SK-N-SH (cell line): ENCODE measurements around the gene SPINK1. TPM values are rescaled to one million over a fixed set of nuclear protein-coding genes. Genes with fewer than 3 reads are reported as not detected.

Source experiments
- CTCF ChIA-PET: fragments of 300-600, 350-600 bp; formaldehyde crosslinking; extraction: SDS; loops from one replicate; lab custom pipeline; 2021; lab: Yijun Ruan, JAX
- POLR2A ChIA-PET: fragments of 350-600 bp; sonication (Branson Sonifier 250); formaldehyde crosslinking; extraction: SDS; loops from one replicate; lab custom pipeline; 2020; ENCODE audit warnings: antibody characterized with exemption, inconsistent platforms; lab: Yijun Ruan, JAX
- DNase-seq: peaks from one replicate; pipeline ENCODE4 v3.0.0; 2012
- H2AFZ ChIP-seq: fragments of 200-600 bp; sonication (generic); 2 replicates; pipeline ENCODE4 v1.8.1; 2016; ENCODE audit warnings: antibody characterized with exemption, mild to moderate bottlenecking, low read depth
- H3F3A ChIP-seq: fragments of 200-600 bp; sonication (generic); replicated peaks from 2 replicates; pipeline ENCODE3; 2016; ENCODE audit warnings: antibody characterized with exemption, mild to moderate bottlenecking; ENCODE audit not compliant: insufficient read depth
- H3K27ac ChIP-seq, 2 experiments: fragments of 200-500 bp in 1 of 2; fragments of 200-600 bp in 1 of 2; sonication (Bioruptor generic) in 1 of 2; sonication (generic), shearing (Covaris generic) in 1 of 2; 2 replicates each; pipeline versions ENCODE4 v1.5.1 to v1.6.1; 2014 to 2016; ENCODE audit warnings: low read depth in 2 of 2, inconsistent platforms in 1 of 2, low read length in 1 of 2, mild to moderate bottlenecking in 1 of 2, mixed read lengths in 1 of 2
- H3K27me3 ChIP-seq: fragments of 200-600 bp; sonication (generic), shearing (Covaris generic); 2 replicates; pipeline ENCODE4 v1.6.1; 2016; ENCODE audit warnings: mixed run types; ENCODE audit not compliant: insufficient read depth
- H3K36me3 ChIP-seq, 2 experiments: fragments of 200-500 bp in 1 of 2; fragments of 200-600 bp in 1 of 2; sonication (Bioruptor generic) in 1 of 2; sonication (generic) in 1 of 2; replicated peaks in 1 of 2; 2 replicates each; pipeline versions ENCODE3 to v1.5.1; 2014 to 2016; ENCODE audit warnings: low read length in 1 of 2, mild to moderate bottlenecking in 1 of 2; ENCODE audit not compliant: insufficient read depth in 2 of 2, control insufficient read depth in 1 of 2
- H3K4me1 ChIP-seq, 2 experiments: fragments of 200-500 bp in 1 of 2; fragments of 200-600 bp in 1 of 2; sonication (Bioruptor generic) in 1 of 2; sonication (generic), shearing (Covaris generic) in 1 of 2; 2 replicates each; pipeline versions ENCODE4 v1.5.1 to v1.6.1; 2014 to 2016; ENCODE audit warnings: low read depth in 1 of 2, low read length in 1 of 2, mixed run types in 1 of 2; ENCODE audit not compliant: insufficient read depth in 2 of 2, control insufficient read depth in 1 of 2
- H3K4me2 ChIP-seq: fragments of 200-600 bp; sonication (generic), shearing (Covaris generic); 2 replicates; pipeline ENCODE4 v1.6.1; 2017; ENCODE audit warnings: mixed run types
- H3K4me3 ChIP-seq, 2 experiments: fragments of 200-500 bp in 1 of 2; fragments of 200-600 bp in 1 of 2; sonication (Bioruptor generic) in 1 of 2; sonication (generic), shearing (Covaris generic) in 1 of 2; 2 replicates each; pipeline versions ENCODE4 v1.5.1 to v1.8.1; 2014 to 2016; ENCODE audit warnings: low read depth in 2 of 2, inconsistent platforms in 1 of 2, low read length in 1 of 2, mild to moderate bottlenecking in 1 of 2, mixed read lengths in 1 of 2, moderate library complexity in 1 of 2
- H3K79me2 ChIP-seq: fragments of 200-600 bp; sonication (generic); 2 replicates; pipeline ENCODE4 v1.8.1; 2017; ENCODE audit warnings: mild to moderate bottlenecking; ENCODE audit not compliant: insufficient read depth
- H3K9ac ChIP-seq: fragments of 200-600 bp; sonication (generic); 2 replicates; pipeline ENCODE4 v1.6.1; 2017; ENCODE audit warnings: mixed run types
- H3K9me2 ChIP-seq: fragments of 200-600 bp; sonication (generic); 2 replicates; pipeline ENCODE4 v1.6.1; 2017; ENCODE audit warnings: mixed run types
- H3K9me3 ChIP-seq: fragments of 200-600 bp; sonication (generic); 2 replicates; pipeline ENCODE4 v1.6.1; 2017; ENCODE audit warnings: mixed run types, mild to moderate bottlenecking, moderate library complexity
- H4K20me1 ChIP-seq: fragments of 200-600 bp; sonication (generic); 2 replicates; pipeline ENCODE4 v1.6.1; 2017; ENCODE audit warnings: mild to moderate bottlenecking, mixed run types; ENCODE audit not compliant: insufficient read depth
- CHD2 ChIP-seq: fragments of 150-350 bp; IDR thresholded peaks from 2 replicates; pipeline ENCODE4 v1.6.1; 2018; ENCODE audit warnings: low read length; ENCODE audit not compliant: partially characterized antibody
- ELF1 ChIP-seq: IDR thresholded peaks from 2 replicates; pipeline ENCODE4 v1.4.0; 2012
- EP300 ChIP-seq, 2 experiments: IDR thresholded peaks; 2 replicates each; pipeline versions ENCODE4 v1.4.0 to v1.6.1; 2012; ENCODE audit warnings: borderline replicate concordance in 1 of 2, low read depth in 1 of 2, low read length in 1 of 2
- FOXJ3 ChIP-seq: sonication (generic); formaldehyde crosslinking; IDR thresholded peaks from 2 replicates; pipeline ENCODE4 v1.5.1; 2020; ENCODE audit warnings: mild to moderate bottlenecking, missing genetic modification reagents
- GABPA ChIP-seq: IDR thresholded peaks from 2 replicates; pipeline ENCODE4 v1.4.0; 2012; ENCODE audit warnings: low read depth, mild to moderate bottlenecking
- JUND ChIP-seq: IDR thresholded peaks from 2 replicates; pipeline ENCODE4 v1.4.0; 2012
- MEF2A ChIP-seq: IDR thresholded peaks from 2 replicates; pipeline ENCODE4 v1.4.0; 2012; ENCODE audit warnings: low read depth, borderline replicate concordance
- MXI1 ChIP-seq: IDR thresholded peaks from 2 replicates; pipeline ENCODE4 v1.6.1; 2012; ENCODE audit warnings: mild to moderate bottlenecking, low read depth, low read length, improper control_type of control experiment
- NRF1 ChIP-seq: IDR thresholded peaks from 2 replicates; pipeline ENCODE4 v1.6.1; 2012; ENCODE audit warnings: low read depth, mild to moderate bottlenecking, low read length
- POLR2AphosphoS5 ChIP-seq: IDR thresholded peaks from 2 replicates; pipeline ENCODE4 v1.6.1; 2012; ENCODE audit warnings: low read depth, low read length
- TAF1 ChIP-seq: IDR thresholded peaks from 2 replicates; pipeline ENCODE4 v1.6.1; 2012; ENCODE audit warnings: low read depth, mild to moderate bottlenecking, low read length, moderate library complexity, borderline replicate concordance
- TEAD4 ChIP-seq: IDR thresholded peaks from 2 replicates; pipeline ENCODE4 v1.4.0; 2012; ENCODE audit warnings: mild to moderate bottlenecking, borderline replicate concordance; ENCODE audit not compliant: insufficient read depth
- USF1 ChIP-seq: IDR thresholded peaks from 2 replicates; pipeline ENCODE4 v1.4.0; 2012; ENCODE audit warnings: low read depth, borderline replicate concordance
- USF2 ChIP-seq: fragments of 150-350 bp; IDR thresholded peaks from 2 replicates; pipeline ENCODE4 v1.6.1; 2017; ENCODE audit warnings: antibody characterized with exemption, low read length, low read depth, borderline replicate concordance
- WGBS: methylation state at CpG from one replicate; pipeline ENCODE4 v1.1.6; 2017; ENCODE audit warnings: low lambda C conversion rate; 5-methylcytosine and 5-hydroxymethylcytosine counted together
- polyA plus RNA-seq, 3 experiments: library from polyadenylated mRNA; depleted of rRNA; stranded (reverse); fragments of >200 nt; gene quantifications; 2 replicates each; pipeline ENCODE4 v1.2.3, GENCODE V29; 2012
- TF ChIP-seq, protein P1 (sequence below): IDR thresholded peaks from 2 replicates; pipeline ENCODE4 v1.4.0; 2012; ENCODE audit warnings: low read depth
- TF ChIP-seq, protein P2 (sequence below): fragments of 150-350 bp; IDR thresholded peaks from 2 replicates; pipeline ENCODE4 v1.6.1; 2016; ENCODE audit warnings: mild to moderate bottlenecking, low read depth, low read length
- TF ChIP-seq, protein P3 (sequence below): IDR thresholded peaks from 2 replicates; pipeline ENCODE4; 2012

SPINK1 gene
- polyA plus RNA-seq, 1 of the 3 experiments (the other 2 are of a cell fraction): not detected

DNA sequence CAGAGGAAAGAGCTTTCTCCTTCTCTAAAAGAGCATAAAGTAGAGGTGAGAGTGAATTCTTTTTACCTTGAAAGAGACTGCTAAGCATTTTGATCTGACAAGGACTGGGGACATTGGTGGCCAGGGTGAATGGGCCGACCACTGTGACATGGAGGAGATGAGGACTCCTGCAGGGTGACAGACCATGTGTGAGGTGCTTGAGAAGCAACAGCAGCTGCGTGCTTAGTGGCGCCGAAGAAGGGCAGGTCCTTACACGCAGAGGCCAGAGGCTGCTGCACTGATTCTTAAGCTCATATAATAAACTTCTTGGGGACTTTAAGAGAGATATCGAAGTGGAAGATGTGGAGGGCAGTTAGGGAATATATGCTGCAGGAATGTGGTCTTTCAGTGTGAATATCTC lies 40.3 kb downstream of the SPINK1 start:
- H3K27me3 ChIP-seq: no peaks in the 10 kb centered on the region
- no peaks in the 10 kb centered on the region for H3K36me3 ChIP-seq
- H3K9ac ChIP-seq: no peak overlapping the region
- H3K4me3 ChIP-seq: no peak overlapping the region
- CTCF ChIA-PET: interaction anchor here (1.2 to 1.4 kb wide), 2 partner anchors 9 to 163 kb away, joined by 3 to 4 read pairs; partner anchors contain the start of gene JAKMIP2
- H3K27ac ChIP-seq: no peak overlapping the region
- TF ChIP-seq GABPA (no peak), USF2 (no peak), TEAD4 (no peak), NRF1 (no peak), FOXJ3 (no peak), MEF2A (no peak), ELF1 (no peak)
- TF ChIP-seq, protein P1, sequence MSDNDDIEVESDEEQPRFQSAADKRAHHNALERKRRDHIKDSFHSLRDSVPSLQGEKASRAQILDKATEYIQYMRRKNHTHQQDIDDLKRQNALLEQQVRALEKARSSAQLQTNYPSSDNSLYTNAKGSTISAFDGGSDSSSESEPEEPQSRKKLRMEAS: no peak
- H3K9me2 ChIP-seq: no peaks in the 10 kb centered on the region
- H3K4me2 ChIP-seq: no peak overlapping the region
- DNase-seq: no peak
- H4K20me1 ChIP-seq: no peaks in the 10 kb centered on the region
- H3K9me3 ChIP-seq: no peaks in the 10 kb centered on the region
- H2AFZ ChIP-seq: no peak overlapping the region
- WGBS: 72% methylated on average over 6 of the region's 6 CpGs
- H3K79me2 ChIP-seq: no peaks in the 10 kb centered on the region
- POLR2A ChIA-PET: no interaction called here
- H3K4me1 ChIP-seq: no peaks in the 10 kb centered on the region
- H3F3A ChIP-seq: no peaks in the 10 kb centered on the region

DNA sequence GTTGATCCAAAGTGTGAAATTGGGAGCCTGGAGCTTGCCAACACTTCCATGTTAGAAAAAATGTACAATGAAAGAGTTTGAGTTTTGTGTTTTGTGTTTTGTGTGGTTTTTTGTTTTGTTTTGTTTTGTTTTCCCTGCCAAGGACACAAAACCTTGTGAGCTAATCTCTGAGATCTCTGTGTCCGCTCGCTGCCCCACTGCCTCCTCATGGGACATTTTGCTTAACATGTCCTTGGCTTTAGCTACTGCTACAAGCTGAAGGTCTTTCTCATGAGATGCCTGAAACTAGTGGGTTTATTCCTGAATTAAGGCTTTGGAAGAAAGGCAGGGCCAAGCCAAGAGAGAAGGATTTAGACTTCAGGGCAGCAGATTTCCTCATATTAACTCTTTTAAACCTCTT lies 41.7 kb downstream of the SPINK1 start:
- POLR2A ChIA-PET: no interaction called here
- DNase-seq: no peak
- H3F3A ChIP-seq: no peaks in the 10 kb centered on the region
- H3K9ac ChIP-seq: no peak overlapping the region
- no peaks in the 10 kb centered on the region for H3K9me3 ChIP-seq
- CTCF ChIA-PET: interaction anchor here (3.2 kb wide), 1 partner anchor 33 kb away, joined by 13 read pairs; no protein-coding TSS in a partner anchor
- TF ChIP-seq EP300 (IDR thresholded peaks at IDR 0.05; ENCODE audit: borderline replicate concordance in 1 of 2, low read depth in 1 of 2, low read length in 1 of 2): no peak
- TF ChIP-seq, protein P2, sequence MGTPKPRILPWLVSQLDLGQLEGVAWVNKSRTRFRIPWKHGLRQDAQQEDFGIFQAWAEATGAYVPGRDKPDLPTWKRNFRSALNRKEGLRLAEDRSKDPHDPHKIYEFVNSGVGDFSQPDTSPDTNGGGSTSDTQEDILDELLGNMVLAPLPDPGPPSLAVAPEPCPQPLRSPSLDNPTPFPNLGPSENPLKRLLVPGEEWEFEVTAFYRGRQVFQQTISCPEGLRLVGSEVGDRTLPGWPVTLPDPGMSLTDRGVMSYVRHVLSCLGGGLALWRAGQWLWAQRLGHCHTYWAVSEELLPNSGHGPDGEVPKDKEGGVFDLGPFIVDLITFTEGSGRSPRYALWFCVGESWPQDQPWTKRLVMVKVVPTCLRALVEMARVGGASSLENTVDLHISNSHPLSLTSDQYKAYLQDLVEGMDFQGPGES: no peak
- TF ChIP-seq POLR2AphosphoS5: no peak
- TF ChIP-seq CHD2: no peak
- no peak for TF ChIP-seq NRF1
- TF ChIP-seq TAF1: no peak
- TF ChIP-seq USF1: no peak
- no peak for TF ChIP-seq GABPA
- TF ChIP-seq, protein P3, sequence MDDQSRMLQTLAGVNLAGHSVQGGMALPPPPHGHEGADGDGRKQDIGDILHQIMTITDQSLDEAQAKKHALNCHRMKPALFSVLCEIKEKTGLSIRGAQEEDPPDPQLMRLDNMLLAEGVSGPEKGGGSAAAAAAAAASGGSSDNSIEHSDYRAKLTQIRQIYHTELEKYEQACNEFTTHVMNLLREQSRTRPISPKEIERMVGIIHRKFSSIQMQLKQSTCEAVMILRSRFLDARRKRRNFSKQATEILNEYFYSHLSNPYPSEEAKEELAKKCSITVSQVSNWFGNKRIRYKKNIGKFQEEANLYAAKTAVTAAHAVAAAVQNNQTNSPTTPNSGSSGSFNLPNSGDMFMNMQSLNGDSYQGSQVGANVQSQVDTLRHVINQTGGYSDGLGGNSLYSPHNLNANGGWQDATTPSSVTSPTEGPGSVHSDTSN: no peak
- TF ChIP-seq, protein P1: no peak
- no peak for TF ChIP-seq MXI1
- no peak for TF ChIP-seq FOXJ3
- TF ChIP-seq JUND: no peak
- no peaks in the 10 kb centered on the region for H3K9me2 ChIP-seq
- no peaks in the 10 kb centered on the region for H3K4me1 ChIP-seq
- no peak overlapping the region for H2AFZ ChIP-seq
- no peak overlapping the region for H3K4me2 ChIP-seq
- 43% methylated on average over 2 of the region's 2 CpGs for WGBS
- no peak overlapping the region for H3K27ac ChIP-seq
- H4K20me1 ChIP-seq: no peaks in the 10 kb centered on the region
- no peaks in the 10 kb centered on the region for H3K36me3 ChIP-seq
- no peaks in the 10 kb centered on the region for H3K79me2 ChIP-seq
- no peak overlapping the region for H3K4me3 ChIP-seq
- H3K27me3 ChIP-seq: no peaks in the 10 kb centered on the region
